HepG2 (cell line): ENCODE measurements around the gene GAREM2. TPM values are rescaled to one million over a fixed set of nuclear protein-coding genes. Genes with fewer than 3 reads are reported as not detected.
A peak's percentile ranks its signal among the peaks of the same experiment; 100 is the strongest.

Experiments
- ATAC-seq: fragments of 200-7000 bp; cut with Tn5 transposase; 3 replicates; pipeline ENCODE4 v1.9.1; 2020; ENCODE audit warnings: mild to moderate bottlenecking, moderate library complexity
- Bru-seq: library from RNA; stranded (reverse); fragments of 400-500 nt; gene quantifications from one replicate; lab custom pipeline; 2021; lab: Mats Ljungman, UMichigan
- BruChase-seq, 2 experiments: library from RNA; stranded (reverse); fragments of 400-500 nt; gene quantifications; one replicate each; lab custom pipeline; 2021; lab: Mats Ljungman, UMichigan
- BruUV-seq: library from RNA; stranded (reverse); fragments of 400-500 nt; replicated peaks from 2 replicates; lab custom pipeline; 2021; lab: Mats Ljungman, UMichigan
- CTCF ChIA-PET: fragments of 300-600 bp; formaldehyde crosslinking; extraction: SDS; loops from one replicate; lab custom pipeline; 2021; ENCODE audit warnings: low total read pairs, inconsistent platforms, low intra/inter-chr PET ratio; lab: Yijun Ruan, JAX
- POLR2A ChIA-PET: fragments of 350-600 bp; sonication (Branson Sonifier 250); formaldehyde crosslinking; loops from one replicate; lab custom pipeline; 2020; ENCODE audit warnings: antibody characterized with exemption, inconsistent platforms; lab: Yijun Ruan, JAX
- DNase-seq: peaks from one replicate; pipeline ENCODE4 v3.0.0-alpha.2; 2015; ENCODE audit warnings: low spot score
- FAIRE-seq: peaks from 3 replicates; lab custom pipeline; 2011; peaks lifted over from hg19 to GRCh38; lab: Jason Lieb, UNC
- H2AFZ ChIP-seq: one replicate; pipeline ENCODE4 v1.6.1; 2011; ENCODE audit warnings: low read length, inconsistent platforms
- H3K27ac ChIP-seq: fragments of 300-600 bp; 3 replicates; pipeline ENCODE4 v1.8.0; 2011; ENCODE audit warnings: mixed run types, mild to moderate bottlenecking, mixed read lengths, low read length, inconsistent platforms; ENCODE audit not compliant: insufficient read depth; ENCODE audit errors: extremely low read length
- H3K27me3 ChIP-seq, 2 experiments: fragments of 200-600 bp in 1 of 2; 2 replicates in 1 of 2; 3 replicates in 1 of 2; pipeline versions ENCODE4 v1.6.0 to v1.8.0; 2011; ENCODE audit warnings: low read length in 2 of 2, mild to moderate bottlenecking in 2 of 2, moderate library complexity in 2 of 2, inconsistent platforms in 1 of 2; ENCODE audit not compliant: insufficient read depth in 2 of 2, control insufficient read depth in 1 of 2
- H3K36me3 ChIP-seq, 2 experiments: fragments of 200-600 bp in 1 of 2; replicated peaks in 1 of 2; 2 replicates in 1 of 2; 3 replicates in 1 of 2; pipeline versions ENCODE4 v1.5.1 to v1.8.0; 2011; ENCODE audit warnings: low read length in 2 of 2, inconsistent platforms in 1 of 2; ENCODE audit not compliant: insufficient read depth in 2 of 2, control insufficient read depth in 1 of 2
- H3K4me1 ChIP-seq: 2 replicates; pipeline ENCODE4 v1.5.1; 2012; ENCODE audit warnings: low read length, inconsistent platforms; ENCODE audit not compliant: insufficient read depth
- H3K4me2 ChIP-seq: 2 replicates; pipeline ENCODE4 v1.6.0; 2011; ENCODE audit warnings: low read depth, low read length, inconsistent platforms
- H3K4me3 ChIP-seq, 3 experiments: fragments of 200-600 bp in 1 of 3; sonication (generic), shearing (Covaris generic) in 1 of 3; replicated peaks in 1 of 3; 2 replicates each; pipeline ENCODE4 v1.5.1; 2011 to 2016; ENCODE audit warnings: low read length in 3 of 3, inconsistent platforms in 2 of 3, low read depth in 2 of 3, mild to moderate bottlenecking in 2 of 3, control low read depth in 1 of 3, mixed read lengths in 1 of 3; ENCODE audit not compliant: insufficient read depth in 1 of 3
- H3K79me2 ChIP-seq: one replicate; pipeline ENCODE4 v1.6.1; 2011; ENCODE audit warnings: low read length, inconsistent platforms; ENCODE audit not compliant: insufficient read depth
- H3K9ac ChIP-seq: 2 replicates; pipeline ENCODE4 v1.6.0; 2011; ENCODE audit warnings: mild to moderate bottlenecking, low read depth, low read length, inconsistent platforms; ENCODE audit not compliant: insufficient read depth
- H3K9me3 ChIP-seq: 2 replicates; pipeline ENCODE4 v1.5.1; 2012; ENCODE audit warnings: mild to moderate bottlenecking, low read length
- H4K20me1 ChIP-seq: 2 replicates; pipeline ENCODE4 v1.6.0; 2011; ENCODE audit warnings: inconsistent platforms, mild to moderate bottlenecking, low read length, moderate library complexity; ENCODE audit not compliant: insufficient read depth
- HNRNPK ChIP-seq: fragments of 200-400 bp; formaldehyde crosslinking; IDR thresholded peaks from 2 replicates; pipeline ENCODE4 v1.6.1; 2018; ENCODE audit warnings: low read length, low read depth, moderate library complexity, mild to moderate bottlenecking; ENCODE audit not compliant: poor library complexity, severe bottlenecking
- MEIS1 ChIP-seq: sonication (generic); formaldehyde crosslinking; IDR thresholded peaks from 2 replicates; pipeline ENCODE4 v1.9.0; 2021; ENCODE audit warnings: mild to moderate bottlenecking, missing genetic modification reagents, moderate library complexity, borderline replicate concordance
- NFE2 ChIP-seq: sonication (generic); formaldehyde crosslinking; IDR thresholded peaks from 2 replicates; pipeline ENCODE4 v1.4.0; 2020; ENCODE audit warnings: missing genetic modification reagents
- XBP1 ChIP-seq: sonication (generic); formaldehyde crosslinking; IDR thresholded peaks from 2 replicates; pipeline ENCODE4 v1.5.0; 2020; ENCODE audit warnings: missing genetic modification reagents
- ZKSCAN5 ChIP-seq: sonication (generic); formaldehyde crosslinking; IDR thresholded peaks from 2 replicates; pipeline ENCODE4 v1.5.1; 2020; ENCODE audit warnings: mild to moderate bottlenecking, missing genetic modification reagents
- ZNF598 ChIP-seq: sonication (generic); formaldehyde crosslinking; IDR thresholded peaks from 2 replicates; pipeline ENCODE4 v1.5.1; 2020; ENCODE audit warnings: mild to moderate bottlenecking, missing genetic modification reagents, borderline replicate concordance
- ZNF646 ChIP-seq: sonication (generic); formaldehyde crosslinking; IDR thresholded peaks from 2 replicates; pipeline ENCODE4 v1.9.0; 2021; ENCODE audit warnings: mild to moderate bottlenecking, missing genetic modification reagents
- ZNF777 ChIP-seq: sonication (generic); formaldehyde crosslinking; IDR thresholded peaks from 2 replicates; pipeline ENCODE4 v1.4.0; 2020; ENCODE audit warnings: missing genetic modification reagents
- WGBS: methylation state at CpG from one replicate; pipeline ENCODE4 v1.1.6; 2017; ENCODE audit warnings: low lambda C conversion rate; 5-methylcytosine and 5-hydroxymethylcytosine counted together
- in situ Hi-C: cut with HindIII; loops from 2 replicates; pipeline ENCODE4 v1.10.0; 2017; ENCODE audit warnings: low pct_unique_long_range_greater_than_20kb; ENCODE audit not compliant: extremely low pct_ligation_motif_present
- intact Hi-C: fragments of 100-400 bp; cut with micrococcal nuclease; formaldehyde crosslinking; loops from one replicate; pipeline ENCODE4 v1.10.0; 2022; ENCODE audit not compliant: unreplicated experiment
- long read RNA-seq, 2 experiments: library from RNA in 1 of 2; library from polyadenylated mRNA in 1 of 2; stranded (forward) in 1 of 2; unstranded in 1 of 2; transcript quantifications; one replicate each; pipeline ENCODE4 v2.0.0, GENCODE V29; 2019 to 2022
- polyA minus RNA-seq, 3 experiments: library from RNA; depleted of rRNA, polyadenylated mRNA; stranded (reverse); fragments of >200 nt; gene quantifications; 2 replicates each; pipeline ENCODE4 v1.2.3, GENCODE V29; 2011; ENCODE audit warnings: low replicate concordance in 1 of 3
- polyA plus RNA-seq, 8 experiments: library from polyadenylated mRNA; depleted of rRNA in 3 of 8; stranded (reverse) in 7 of 8; unstranded in 1 of 8; fragments of >200 nt; fragmentation: Illumina TruSeq in 4 of 8; extraction: Trizol in 4 of 8; gene quantifications; 2 replicates each; pipeline versions ENCODE4 v1.2.1 to v1.2.3, GENCODE V29; 2011 to 2016; ENCODE audit warnings: low read depth in 4 of 8, missing spikeins in 1 of 8, mixed read lengths in 1 of 8; ENCODE audit not compliant: insufficient read depth in 1 of 8
- total RNA-seq, 5 experiments: library from RNA; depleted of rRNA; stranded (reverse); fragments of >200 nt; fragmentation: Illumina TruSeq; extraction: Trizol; gene quantifications; 2 replicates each; pipeline ENCODE4 v1.2.3, GENCODE V29; 2016; ENCODE audit warnings: low read depth in 1 of 5

The GAREM2 gene
- total RNA-seq (2016; rRNA removed; fragmentation: Illumina TruSeq; extraction: Trizol) (0.31 and 0.38 TPM in 2 replicates), polyA plus RNA-seq (2011; rRNA removed) (0.29 and 0.37 TPM in 2 replicates), polyA minus RNA-seq (2011; rRNA and poly(A)+ RNA removed; ENCODE audit: low replicate concordance) (1.0 TPM in 1 of 2 replicates, not detected in the other), Bru-seq, nascent RNA (percentile 35 among the genes with signal in this experiment), BruChase-seq, experiment 1, labeled RNA remaining after a 6-hour chase (percentile 38 among the genes with signal in this experiment), BruChase-seq, experiment 2, labeled RNA remaining after a 2-hour chase (percentile 37 among the genes with signal in this experiment)
- total RNA-seq (2016; cell fraction: cytosol; rRNA removed; fragmentation: Illumina TruSeq; extraction: Trizol; ENCODE audit: low read depth), result 0.10 and 0.18 TPM in 2 replicates
- 0.35 and 0.36 TPM in 2 replicates for total RNA-seq (2016; cell fraction: insoluble cytoplasmic fraction; rRNA removed; fragmentation: Illumina TruSeq; extraction: Trizol)
- 0.55 and 0.62 TPM in 2 replicates for total RNA-seq (2016; cell fraction: membrane; rRNA removed; fragmentation: Illumina TruSeq; extraction: Trizol)
- total RNA-seq (2016; cell fraction: nucleus; rRNA removed; fragmentation: Illumina TruSeq; extraction: Trizol), result 0.28 and 0.94 TPM in 2 replicates
- polyA plus RNA-seq (2011; cell fraction: cytosol; rRNA removed), result 0.25 and 0.29 TPM in 2 replicates
- polyA plus RNA-seq (2011; cell fraction: nucleus; rRNA removed), result 0.54 and 0.56 TPM in 2 replicates
- polyA plus RNA-seq (2012), result 0.31 and 0.47 TPM in 2 replicates
- polyA plus RNA-seq (2016; cell fraction: cytosol; fragmentation: Illumina TruSeq; extraction: Trizol; ENCODE audit: low read depth), result 0.35 and 0.49 TPM in 2 replicates
- polyA plus RNA-seq (2016; cell fraction: insoluble cytoplasmic fraction; fragmentation: Illumina TruSeq; extraction: Trizol; ENCODE audit: low read depth), result 0.88 and 1.2 TPM in 2 replicates
- 0.48 and 0.61 TPM in 2 replicates for polyA plus RNA-seq (2016; cell fraction: membrane; fragmentation: Illumina TruSeq; extraction: Trizol; ENCODE audit: low read depth)
- polyA plus RNA-seq (2016; cell fraction: nucleus; fragmentation: Illumina TruSeq; extraction: Trizol; ENCODE audit: insufficient read depth, low read depth), result 0.59 and 1.1 TPM in 2 replicates
- 0.35 and 1.1 TPM in 2 replicates for polyA minus RNA-seq (2011; cell fraction: cytosol; rRNA and poly(A)+ RNA removed)
- polyA minus RNA-seq (2011; cell fraction: nucleus; rRNA and poly(A)+ RNA removed), result 0.25 and 0.26 TPM in 2 replicates
- long read RNA-seq, experiment 1, partial matches to known transcripts, result 1 of 1 reads
- long read RNA-seq, experiment 1, other reads (novel, unspliced or antisense), result 0 of 1 reads
- long read RNA-seq, experiment 2, full-length matches to known transcripts, result 1 of 6 reads
- long read RNA-seq, experiment 2, partial matches to known transcripts, result 3 of 6 reads
- long read RNA-seq, experiment 2, other reads (novel, unspliced or antisense), result 2 of 6 reads

GRCh38 chr2:26172871-26173775 is at the start of gene GAREM2:
TSS of gene GAREM2 (plus strand) at chr2:26173088. CDS start at chr2:26173221, 133 bp downstream.
- CTCF ChIA-PET, result no interaction called here
- in situ Hi-C loops, result no loop called here
- no peak within 1 kb of the TSS for H2AFZ ChIP-seq
- TF ChIP-seq ZNF646 (CRISPR knock-in tag) (no peak), ZNF598 (CRISPR knock-in tag) (0 out of 2 replicates have a peak, but pooled peaks have one; percentile 21), MEIS1 (CRISPR knock-in tag) (peak; percentile 41; the same call in 1 of the 2 replicates), ZKSCAN5 (CRISPR knock-in tag) (no peak), XBP1 (CRISPR knock-in tag) (no peak), NFE2 (CRISPR knock-in tag) (no peak), ZNF777 (CRISPR knock-in tag) (peak; percentile 96), HNRNPK (peak; percentile 4)

More at GRCh38 chr2:26172871-26173775, at the start of gene GAREM2:
- POLR2A ChIA-PET, result no interaction called here
- Histone ChIP-seq H3K27me3 (peaks cover 11 to 59% of the 10 kb centered on the region in 2 experiments), H3K4me2 (peak within 1 kb of the TSS; percentile 83), H3K9ac (peak within 1 kb of the TSS; percentile 57; the same call in 1 of the 2 replicates), H3K36me3 (no peaks in the 10 kb centered on the region), H3K4me3 (peak within 1 kb of the TSS; percentile 49 to 76 (median 55)), H3K27ac (no peak within 1 kb of the TSS), H3K9me3 (no peaks in the 10 kb centered on the region), H3K4me1 (peaks cover 20% of the 10 kb centered on the region), H4K20me1 (no peaks in the 10 kb centered on the region; the same call in 1 of the 2 replicates), H3K79me2 (no peaks in the 10 kb centered on the region)
- no TSS peak for BruUV-seq
- intact Hi-C loops, result loop anchor here (5.0 kb wide), 1 partner anchor 154 kb away; no protein-coding TSS in a partner anchor
- FAIRE-seq (no peak), ATAC-seq (peak; percentile 16), DNase-seq (no peak)
- 11% methylated on average over 45 of the region's 102 CpGs for WGBS
